Liver (tissue), 9 donors: ENCODE data around the gene ALG13. TPM values are rescaled to one million over a fixed set of nuclear protein-coding genes. Genes with fewer than 3 reads are reported as not detected.

ENCODE experiments used
- DNase-seq: peaks from one replicate; pipeline ENCODE4 v3.0.0-alpha.2; 2017; ENCODE audit warnings: low spot score
- H3K27ac ChIP-seq, 2 donors: one replicate each; pipeline ENCODE4 v1.7.0; 2013; ENCODE audit warnings: inconsistent platforms in 2 of 2, low read length in 2 of 2, control low read depth in 1 of 2, low read depth in 1 of 2, mild to moderate bottlenecking in 1 of 2
- H3K27me3 ChIP-seq, 4 donors: one replicate each; pipeline versions ENCODE4 v1.6.1 to v1.7.0; 2013; ENCODE audit warnings: low read length in 3 of 4, inconsistent platforms in 1 of 4, mild to moderate bottlenecking in 1 of 4, moderate library complexity in 1 of 4; ENCODE audit not compliant: control insufficient read depth in 4 of 4, insufficient read depth in 4 of 4
- H3K36me3 ChIP-seq, 4 donors: one replicate each; pipeline versions ENCODE4 v1.6.1 to v1.7.0; 2013; ENCODE audit warnings: low read length in 3 of 4, mild to moderate bottlenecking in 3 of 4, low read depth in 1 of 4, moderate library complexity in 1 of 4; ENCODE audit not compliant: control insufficient read depth in 4 of 4, insufficient read depth in 3 of 4
- H3K4me1 ChIP-seq, 4 donors: one replicate each; pipeline versions ENCODE4 v1.6.1 to v1.7.0; 2013; ENCODE audit warnings: low read length in 3 of 4, mild to moderate bottlenecking in 3 of 4, moderate library complexity in 1 of 4; ENCODE audit not compliant: control insufficient read depth in 4 of 4, insufficient read depth in 4 of 4
- H3K4me3 ChIP-seq, 3 donors: one replicate each; pipeline versions ENCODE4 v1.6.1 to v1.7.0; 2013; ENCODE audit warnings: low read length in 3 of 3, control low read depth in 1 of 3, low read depth in 1 of 3, mild to moderate bottlenecking in 1 of 3
- H3K9ac ChIP-seq, 2 donors: one replicate each; pipeline ENCODE4 v1.7.0; 2013; ENCODE audit warnings: low read length in 2 of 2, mild to moderate bottlenecking in 2 of 2, moderate library complexity in 2 of 2, control low read depth in 1 of 2, low read depth in 1 of 2
- H3K9me3 ChIP-seq, 4 donors: one replicate each; pipeline versions ENCODE4 v1.6.1 to v1.7.0; 2013; ENCODE audit warnings: low read length in 3 of 4; ENCODE audit not compliant: control insufficient read depth in 4 of 4
- ATF3 ChIP-seq: IDR thresholded peaks from 2 replicates; pipeline ENCODE4 v1.6.1; 2016; ENCODE audit warnings: antibody characterized with exemption
- FOXA1 ChIP-seq: IDR thresholded peaks from 2 replicates; pipeline ENCODE4 v1.6.1; 2016; ENCODE audit warnings: antibody characterized with exemption
- HNF4A ChIP-seq, 2 donors: conservative IDR thresholded peaks; 2 replicates each; pipeline ENCODE4 v1.6.1; 2016; ENCODE audit warnings: antibody characterized with exemption in 2 of 2, mild to moderate bottlenecking in 2 of 2
- JUND ChIP-seq, 2 donors: IDR thresholded peaks; 2 replicates each; pipeline ENCODE4 v1.6.1; 2016; ENCODE audit warnings: antibody characterized with exemption in 2 of 2
- NR2F2 ChIP-seq: IDR thresholded peaks from 2 replicates; pipeline ENCODE4 v1.6.1; 2016; ENCODE audit warnings: antibody characterized with exemption
- RAD21 ChIP-seq, 2 donors: IDR thresholded peaks; 2 replicates each; pipeline ENCODE4 v1.6.1; 2016; ENCODE audit warnings: antibody characterized with exemption in 2 of 2, mild to moderate bottlenecking in 2 of 2
- RXRA ChIP-seq, 2 donors: IDR thresholded peaks; 2 replicates each; pipeline ENCODE4 v1.6.1; 2017 to 2018; ENCODE audit warnings: antibody characterized with exemption in 2 of 2, mild to moderate bottlenecking in 1 of 2
- SP1 ChIP-seq: IDR thresholded peaks from 2 replicates; pipeline ENCODE4 v1.6.1; 2018; ENCODE audit warnings: antibody characterized with exemption, mild to moderate bottlenecking
- TAF1 ChIP-seq: conservative IDR thresholded peaks from 2 replicates; pipeline ENCODE4 v1.6.1; 2016; ENCODE audit warnings: antibody characterized with exemption, mild to moderate bottlenecking
- WGBS: extraction: QIAGEN DNeasy Blood & Tissue Kit; methylation state at CpG from one replicate; pipeline ENCODE4 v1.1.7; 2013; 5-methylcytosine and 5-hydroxymethylcytosine counted together
- polyA plus RNA-seq, 2 donors: library from polyadenylated mRNA; stranded (reverse) in 1 of 2; unstranded in 1 of 2; fragments of 200-250 nt in 1 of 2; fragments of >200 nt in 1 of 2; fragmentation: Nextera tagmentation in 1 of 2; extraction: Ambion mirVana in 1 of 2; gene quantifications; one replicate each; pipeline versions ENCODE4 v1.2.1 to v1.2.3, GENCODE V29; 2013 to 2015
- total RNA-seq, 2 donors: library from RNA; depleted of rRNA; stranded (reverse); fragments of >200 nt; gene quantifications; one replicate each; pipeline ENCODE4 v1.2.3, GENCODE V29; 2014
- TF ChIP-seq, protein P1 (sequence below): fragments of 150-350 bp; IDR thresholded peaks from 2 replicates; pipeline ENCODE4 v1.5.1; 2017; ENCODE audit warnings: improper control_type of control experiment, low read depth, low read length; ENCODE audit not compliant: missing input control
- donor health status: healthy.
- donor health status: healthy.
- donor health status: healthy.
- donor health status: healthy.
- donor health status: healthy.

Gene ALG13
- total and polyA plus RNA-seq, 4 donors = 21.1 to 37.1 (median 29.7) TPM

- H3K4me1 ChIP-seq = no peaks in the 10 kb centered on the region
- H3K27me3 ChIP-seq = no peaks in the 10 kb centered on the region
- 47% methylated on average over 7 of the region's 7 CpGs for WGBS
- no peak overlapping the region for H3K27ac ChIP-seq
- H3K9ac ChIP-seq = no peak overlapping the region
- H3K36me3 ChIP-seq = no peaks in the 10 kb centered on the region
- TF ChIP-seq HNF4A (conservative IDR thresholded peaks at IDR 0.05) (peak in 1 of 2 donors; percentile 21), FOXA1 (no peak), ATF3 (no peak)
- H3K4me3 ChIP-seq = no peak overlapping the region
- no peak for DNase-seq
- H3K9me3 ChIP-seq = no peaks in the 10 kb centered on the region
These were observed 14.4 kb downstream of the ALG13 start for GRCh38 chrX:111695297-111695880.

DNA sequence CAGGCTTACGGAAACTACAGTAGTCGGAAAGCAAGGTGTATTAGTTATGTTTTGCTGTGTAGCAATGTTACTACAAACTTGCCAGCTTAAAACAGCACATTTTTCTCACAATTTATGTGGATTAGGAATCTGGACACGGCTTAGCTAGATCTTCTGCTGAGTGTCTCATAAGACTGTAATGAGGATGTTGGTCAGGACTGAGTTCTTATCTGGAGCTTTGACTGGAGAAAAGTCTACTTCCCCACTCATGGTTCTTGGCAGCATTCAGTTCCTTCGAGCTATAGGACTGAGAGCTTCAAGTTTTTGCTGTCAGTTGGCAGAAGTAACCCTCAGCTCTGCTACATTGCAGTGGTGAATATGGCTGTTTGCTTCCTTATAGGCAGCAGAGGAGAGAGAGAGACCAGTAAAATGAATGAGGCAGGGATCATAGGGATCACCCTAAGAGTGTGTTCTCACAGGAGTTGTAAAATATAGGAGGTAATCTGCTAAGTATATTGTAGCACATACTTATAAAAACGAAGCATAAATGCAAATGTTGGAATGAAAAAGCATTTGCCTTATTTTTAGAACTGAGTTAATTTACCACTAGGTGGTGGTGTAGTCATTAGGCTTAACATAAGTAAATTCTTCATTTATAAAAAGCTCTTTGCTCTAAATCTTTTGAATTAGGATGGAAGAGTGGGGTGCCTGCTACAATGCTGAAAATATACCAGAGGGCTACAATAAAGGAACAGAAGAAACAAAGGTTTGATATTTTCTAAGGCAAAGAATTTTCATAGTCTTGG, 38.6 kb downstream of the ALG13 start:
- DNase-seq = no peak
- no peaks in the 10 kb centered on the region for H3K4me1 ChIP-seq
- peaks cover 0 to 4% (median 0%) of the 10 kb centered on the region in 4 donors for H3K27me3 ChIP-seq
- no peak overlapping the region for H3K9ac ChIP-seq
- H3K27ac ChIP-seq = no peak overlapping the region
- no peaks in the 10 kb centered on the region for H3K9me3 ChIP-seq
- no peak overlapping the region for H3K4me3 ChIP-seq
- TF ChIP-seq, protein P1, sequence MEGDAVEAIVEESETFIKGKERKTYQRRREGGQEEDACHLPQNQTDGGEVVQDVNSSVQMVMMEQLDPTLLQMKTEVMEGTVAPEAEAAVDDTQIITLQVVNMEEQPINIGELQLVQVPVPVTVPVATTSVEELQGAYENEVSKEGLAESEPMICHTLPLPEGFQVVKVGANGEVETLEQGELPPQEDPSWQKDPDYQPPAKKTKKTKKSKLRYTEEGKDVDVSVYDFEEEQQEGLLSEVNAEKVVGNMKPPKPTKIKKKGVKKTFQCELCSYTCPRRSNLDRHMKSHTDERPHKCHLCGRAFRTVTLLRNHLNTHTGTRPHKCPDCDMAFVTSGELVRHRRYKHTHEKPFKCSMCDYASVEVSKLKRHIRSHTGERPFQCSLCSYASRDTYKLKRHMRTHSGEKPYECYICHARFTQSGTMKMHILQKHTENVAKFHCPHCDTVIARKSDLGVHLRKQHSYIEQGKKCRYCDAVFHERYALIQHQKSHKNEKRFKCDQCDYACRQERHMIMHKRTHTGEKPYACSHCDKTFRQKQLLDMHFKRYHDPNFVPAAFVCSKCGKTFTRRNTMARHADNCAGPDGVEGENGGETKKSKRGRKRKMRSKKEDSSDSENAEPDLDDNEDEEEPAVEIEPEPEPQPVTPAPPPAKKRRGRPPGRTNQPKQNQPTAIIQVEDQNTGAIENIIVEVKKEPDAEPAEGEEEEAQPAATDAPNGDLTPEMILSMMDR = peak; percentile 13
- TF ChIP-seq RAD21 (IDR thresholded peaks at IDR 0.05) (peak; percentile 41 to 59), TAF1 (no peak)
- peaks cover 0 to 3% (median 0%) of the 10 kb centered on the region in 4 donors for H3K36me3 ChIP-seq
- 77% methylated on average over 5 of the region's 5 CpGs for WGBS

DNA sequence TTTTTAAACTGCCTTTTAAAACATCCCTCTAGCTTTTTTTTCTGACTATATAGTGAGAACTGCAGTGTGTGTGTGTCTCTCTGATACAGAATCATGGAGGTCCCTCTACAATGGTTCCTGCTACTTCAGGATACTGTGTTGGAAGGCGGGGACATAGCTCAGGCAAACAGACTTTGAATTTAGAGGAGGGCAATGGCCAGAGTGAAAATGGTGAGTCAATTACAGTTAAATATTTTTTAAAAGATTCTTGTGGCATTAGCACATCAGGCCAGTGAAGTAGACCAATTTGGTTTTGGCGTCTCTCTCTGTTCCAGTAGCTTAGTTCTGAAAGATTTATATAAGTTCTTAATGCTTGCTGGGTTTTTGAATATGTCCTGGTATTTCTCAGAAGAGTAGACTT, 47.1 kb downstream of the ALG13 start:
- TF ChIP-seq JUND (IDR thresholded peaks at IDR 0.05) (no peak), RXRA (IDR thresholded peaks at IDR 0.05) (no peak), NR2F2 (no peak), SP1 (no peak), ATF3 (no peak), FOXA1 (no peak)
- DNase-seq = no peak
- Histone ChIP-seq H3K9ac (no peak overlapping the region), H3K36me3 (peaks cover 0 to 13% (median 3%) of the 10 kb centered on the region in 4 donors), H3K4me3 (no peak overlapping the region), H3K27ac (no peak overlapping the region), H3K4me1 (no peaks in the 10 kb centered on the region), H3K27me3 (no peaks in the 10 kb centered on the region), H3K9me3 (no peaks in the 10 kb centered on the region)
- 93% methylated on average over 2 of the region's 2 CpGs for WGBS
